K562 (cell line): ENCODE results near the gene CARM1. TPM values are rescaled to one million over a fixed set of nuclear protein-coding genes. Genes with fewer than 3 reads are reported as not detected.

Source experiments
- CC2D1A ChIP-seq: fragments of 450-650 bp; IDR thresholded peaks from 2 replicates; pipeline ENCODE4 v1.6.1; 2017; ENCODE audit warnings: mild to moderate bottlenecking
- PHB ChIP-seq: fragments of 250-450 bp; sonication (Bioruptor Pico); IDR thresholded peaks from 2 replicates; pipeline ENCODE4 v1.5.0; 2021
- ZNF57 ChIP-seq: fragments of 450-650 bp; formaldehyde crosslinking; IDR thresholded peaks from 2 replicates; pipeline ENCODE4 v1.4.0; 2020; ENCODE audit warnings: mild to moderate bottlenecking, moderate library complexity
- polyA plus RNA-seq, 8 experiments: library from polyadenylated mRNA; depleted of rRNA in 4 of 8; stranded (reverse) in 5 of 8; unstranded in 3 of 8; fragments of >200 nt; fragmentation: Nextera tagmentation in 2 of 8; fragmentation: Illumina TruSeq in 1 of 8; extraction: Ambion mirVana in 2 of 8; extraction: Trizol in 1 of 8; gene quantifications; 2 replicates each; pipeline versions ENCODE4 v1.2.1 to v1.2.3, GENCODE V29; 2011 to 2014; ENCODE audit warnings: inconsistent platforms in 1 of 8, missing spikeins in 1 of 8
- total RNA-seq, 7 experiments: library from RNA; depleted of rRNA in 6 of 7; stranded (reverse); fragments of >200 nt in 6 of 7; fragmentation: Illumina TruSeq in 2 of 7; extraction: Trizol in 2 of 7; gene quantifications; 2 replicates each; pipeline versions ENCODE4 v1.2.1 to v1.2.3, GENCODE V29; 2011 to 2021; ENCODE audit warnings: low replicate concordance in 1 of 7
- TF ChIP-seq, protein P1 (sequence below): fragments of 450-650 bp; formaldehyde crosslinking; IDR thresholded peaks from 2 replicates; pipeline ENCODE4 v1.4.0; 2020; ENCODE audit warnings: mild to moderate bottlenecking, moderate library complexity
- TF ChIP-seq, protein P2 (sequence below), 2 experiments: fragments of 450-650 bp in 1 of 2; sonication (generic) in 1 of 2; formaldehyde crosslinking; conservative IDR thresholded peaks; 2 replicates each; pipeline versions ENCODE4 v1.4.0 to v1.8.1; 2020 to 2022; ENCODE audit warnings: mild to moderate bottlenecking in 1 of 2, missing genetic modification reagents in 1 of 2
- TF ChIP-seq, protein P3 (sequence below): fragments of 200-800 bp; sonication (Bioruptor generic); IDR thresholded peaks from 2 replicates; pipeline ENCODE4 v1.6.1; 2017; ENCODE audit warnings: missing genetic modification characterization, missing compliant biosample characterization
- TF ChIP-seq, protein P4 (sequence below): fragments of 250-450 bp; sonication (Bioruptor Pico); IDR thresholded peaks from 2 replicates; pipeline ENCODE4 v1.8.0; 2021; ENCODE audit warnings: moderate library complexity, mild to moderate bottlenecking, inconsistent platforms
- TF ChIP-seq, protein P5 (sequence below): fragments of 200-600 bp; sonication (generic); IDR thresholded peaks from one replicate; pipeline ENCODE4 v1.6.1; 2012; ENCODE audit warnings: mild to moderate bottlenecking, low read depth, low read length, inconsistent platforms

CARM1 gene
- total and polyA plus RNA-seq, 9 of the 15 experiments (the other 6 are each of a cell fraction or from before 2014, with no cell fraction given), result 0.36 to 86.0 (median 29.7) TPM

DNA sequence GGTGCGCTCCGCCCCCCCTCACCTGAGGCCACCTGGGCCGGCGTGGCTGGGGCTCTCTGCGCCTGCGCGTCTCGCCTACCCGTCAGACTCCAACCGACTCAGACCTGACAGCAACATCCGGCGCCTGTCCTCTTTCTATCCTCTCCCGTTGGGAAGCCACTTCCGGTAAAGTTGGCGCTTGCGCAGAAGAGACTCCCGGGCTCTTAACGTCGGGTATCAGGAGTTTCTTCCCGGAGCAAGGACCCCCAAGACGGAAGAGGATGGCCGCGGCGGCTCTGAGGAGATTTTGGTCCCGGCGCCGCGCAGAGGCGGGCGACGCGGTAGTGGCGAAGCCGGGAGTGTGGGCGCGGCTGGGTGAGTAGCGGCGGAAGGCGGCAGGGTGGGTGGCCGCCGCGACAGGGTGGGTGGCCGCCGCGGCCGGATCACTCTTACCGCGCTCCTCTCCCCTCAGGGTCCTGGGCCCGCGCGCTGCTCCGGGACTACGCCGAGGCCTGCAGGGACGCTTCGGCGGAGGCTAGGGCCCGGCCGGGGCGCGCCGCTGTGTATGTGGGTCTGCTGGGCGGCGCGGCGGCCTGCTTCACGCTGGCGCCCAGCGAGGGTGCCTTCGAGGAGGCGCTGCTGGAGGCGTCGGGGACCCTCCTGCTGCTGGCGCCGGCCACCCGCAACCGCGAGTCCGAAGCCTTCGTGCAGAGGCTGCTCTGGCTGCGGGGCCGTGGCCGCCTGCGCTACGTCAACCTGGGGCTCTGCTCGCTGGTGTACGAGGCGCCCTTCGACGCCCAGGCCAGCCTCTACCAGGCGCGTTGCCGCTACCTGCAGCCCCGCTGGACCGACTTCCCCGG lies 57.4 kb downstream of the CARM1 start, which contains the start of the genes TIMM29 and YIPF2 (continued):
- TF ChIP-seq, protein P1, sequence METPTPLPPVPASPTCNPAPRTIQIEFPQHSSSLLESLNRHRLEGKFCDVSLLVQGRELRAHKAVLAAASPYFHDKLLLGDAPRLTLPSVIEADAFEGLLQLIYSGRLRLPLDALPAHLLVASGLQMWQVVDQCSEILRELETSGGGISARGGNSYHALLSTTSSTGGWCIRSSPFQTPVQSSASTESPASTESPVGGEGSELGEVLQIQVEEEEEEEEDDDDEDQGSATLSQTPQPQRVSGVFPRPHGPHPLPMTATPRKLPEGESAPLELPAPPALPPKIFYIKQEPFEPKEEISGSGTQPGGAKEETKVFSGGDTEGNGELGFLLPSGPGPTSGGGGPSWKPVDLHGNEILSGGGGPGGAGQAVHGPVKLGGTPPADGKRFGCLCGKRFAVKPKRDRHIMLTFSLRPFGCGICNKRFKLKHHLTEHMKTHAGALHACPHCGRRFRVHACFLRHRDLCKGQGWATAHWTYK, result 0 out of 2 replicates have a peak, but pooled peaks have one; percentile 27
- TF ChIP-seq, protein P2, sequence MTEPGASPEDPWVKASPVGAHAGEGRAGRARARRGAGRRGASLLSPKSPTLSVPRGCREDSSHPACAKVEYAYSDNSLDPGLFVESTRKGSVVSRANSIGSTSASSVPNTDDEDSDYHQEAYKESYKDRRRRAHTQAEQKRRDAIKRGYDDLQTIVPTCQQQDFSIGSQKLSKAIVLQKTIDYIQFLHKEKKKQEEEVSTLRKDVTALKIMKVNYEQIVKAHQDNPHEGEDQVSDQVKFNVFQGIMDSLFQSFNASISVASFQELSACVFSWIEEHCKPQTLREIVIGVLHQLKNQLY (CRISPR knock-in tag; conservative IDR thresholded peaks at IDR 0.05), result no peak
- TF ChIP-seq, protein P3, sequence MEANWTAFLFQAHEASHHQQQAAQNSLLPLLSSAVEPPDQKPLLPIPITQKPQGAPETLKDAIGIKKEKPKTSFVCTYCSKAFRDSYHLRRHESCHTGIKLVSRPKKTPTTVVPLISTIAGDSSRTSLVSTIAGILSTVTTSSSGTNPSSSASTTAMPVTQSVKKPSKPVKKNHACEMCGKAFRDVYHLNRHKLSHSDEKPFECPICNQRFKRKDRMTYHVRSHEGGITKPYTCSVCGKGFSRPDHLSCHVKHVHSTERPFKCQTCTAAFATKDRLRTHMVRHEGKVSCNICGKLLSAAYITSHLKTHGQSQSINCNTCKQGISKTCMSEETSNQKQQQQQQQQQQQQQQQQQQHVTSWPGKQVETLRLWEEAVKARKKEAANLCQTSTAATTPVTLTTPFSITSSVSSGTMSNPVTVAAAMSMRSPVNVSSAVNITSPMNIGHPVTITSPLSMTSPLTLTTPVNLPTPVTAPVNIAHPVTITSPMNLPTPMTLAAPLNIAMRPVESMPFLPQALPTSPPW (CRISPR knock-in tag), result no peak; the same call in none of the 2 replicates
- TF ChIP-seq, protein P4, sequence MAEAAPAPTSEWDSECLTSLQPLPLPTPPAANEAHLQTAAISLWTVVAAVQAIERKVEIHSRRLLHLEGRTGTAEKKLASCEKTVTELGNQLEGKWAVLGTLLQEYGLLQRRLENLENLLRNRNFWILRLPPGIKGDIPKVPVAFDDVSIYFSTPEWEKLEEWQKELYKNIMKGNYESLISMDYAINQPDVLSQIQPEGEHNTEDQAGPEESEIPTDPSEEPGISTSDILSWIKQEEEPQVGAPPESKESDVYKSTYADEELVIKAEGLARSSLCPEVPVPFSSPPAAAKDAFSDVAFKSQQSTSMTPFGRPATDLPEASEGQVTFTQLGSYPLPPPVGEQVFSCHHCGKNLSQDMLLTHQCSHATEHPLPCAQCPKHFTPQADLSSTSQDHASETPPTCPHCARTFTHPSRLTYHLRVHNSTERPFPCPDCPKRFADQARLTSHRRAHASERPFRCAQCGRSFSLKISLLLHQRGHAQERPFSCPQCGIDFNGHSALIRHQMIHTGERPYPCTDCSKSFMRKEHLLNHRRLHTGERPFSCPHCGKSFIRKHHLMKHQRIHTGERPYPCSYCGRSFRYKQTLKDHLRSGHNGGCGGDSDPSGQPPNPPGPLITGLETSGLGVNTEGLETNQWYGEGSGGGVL (CRISPR knock-in tag), result no peak
- TF ChIP-seq ZNF57 (CRISPR knock-in tag) (0 out of 2 replicates have a peak, but pooled peaks have one; percentile 29), CC2D1A (no peak), PHB (CRISPR knock-in tag) (no peak)
- TF ChIP-seq, protein P5, sequence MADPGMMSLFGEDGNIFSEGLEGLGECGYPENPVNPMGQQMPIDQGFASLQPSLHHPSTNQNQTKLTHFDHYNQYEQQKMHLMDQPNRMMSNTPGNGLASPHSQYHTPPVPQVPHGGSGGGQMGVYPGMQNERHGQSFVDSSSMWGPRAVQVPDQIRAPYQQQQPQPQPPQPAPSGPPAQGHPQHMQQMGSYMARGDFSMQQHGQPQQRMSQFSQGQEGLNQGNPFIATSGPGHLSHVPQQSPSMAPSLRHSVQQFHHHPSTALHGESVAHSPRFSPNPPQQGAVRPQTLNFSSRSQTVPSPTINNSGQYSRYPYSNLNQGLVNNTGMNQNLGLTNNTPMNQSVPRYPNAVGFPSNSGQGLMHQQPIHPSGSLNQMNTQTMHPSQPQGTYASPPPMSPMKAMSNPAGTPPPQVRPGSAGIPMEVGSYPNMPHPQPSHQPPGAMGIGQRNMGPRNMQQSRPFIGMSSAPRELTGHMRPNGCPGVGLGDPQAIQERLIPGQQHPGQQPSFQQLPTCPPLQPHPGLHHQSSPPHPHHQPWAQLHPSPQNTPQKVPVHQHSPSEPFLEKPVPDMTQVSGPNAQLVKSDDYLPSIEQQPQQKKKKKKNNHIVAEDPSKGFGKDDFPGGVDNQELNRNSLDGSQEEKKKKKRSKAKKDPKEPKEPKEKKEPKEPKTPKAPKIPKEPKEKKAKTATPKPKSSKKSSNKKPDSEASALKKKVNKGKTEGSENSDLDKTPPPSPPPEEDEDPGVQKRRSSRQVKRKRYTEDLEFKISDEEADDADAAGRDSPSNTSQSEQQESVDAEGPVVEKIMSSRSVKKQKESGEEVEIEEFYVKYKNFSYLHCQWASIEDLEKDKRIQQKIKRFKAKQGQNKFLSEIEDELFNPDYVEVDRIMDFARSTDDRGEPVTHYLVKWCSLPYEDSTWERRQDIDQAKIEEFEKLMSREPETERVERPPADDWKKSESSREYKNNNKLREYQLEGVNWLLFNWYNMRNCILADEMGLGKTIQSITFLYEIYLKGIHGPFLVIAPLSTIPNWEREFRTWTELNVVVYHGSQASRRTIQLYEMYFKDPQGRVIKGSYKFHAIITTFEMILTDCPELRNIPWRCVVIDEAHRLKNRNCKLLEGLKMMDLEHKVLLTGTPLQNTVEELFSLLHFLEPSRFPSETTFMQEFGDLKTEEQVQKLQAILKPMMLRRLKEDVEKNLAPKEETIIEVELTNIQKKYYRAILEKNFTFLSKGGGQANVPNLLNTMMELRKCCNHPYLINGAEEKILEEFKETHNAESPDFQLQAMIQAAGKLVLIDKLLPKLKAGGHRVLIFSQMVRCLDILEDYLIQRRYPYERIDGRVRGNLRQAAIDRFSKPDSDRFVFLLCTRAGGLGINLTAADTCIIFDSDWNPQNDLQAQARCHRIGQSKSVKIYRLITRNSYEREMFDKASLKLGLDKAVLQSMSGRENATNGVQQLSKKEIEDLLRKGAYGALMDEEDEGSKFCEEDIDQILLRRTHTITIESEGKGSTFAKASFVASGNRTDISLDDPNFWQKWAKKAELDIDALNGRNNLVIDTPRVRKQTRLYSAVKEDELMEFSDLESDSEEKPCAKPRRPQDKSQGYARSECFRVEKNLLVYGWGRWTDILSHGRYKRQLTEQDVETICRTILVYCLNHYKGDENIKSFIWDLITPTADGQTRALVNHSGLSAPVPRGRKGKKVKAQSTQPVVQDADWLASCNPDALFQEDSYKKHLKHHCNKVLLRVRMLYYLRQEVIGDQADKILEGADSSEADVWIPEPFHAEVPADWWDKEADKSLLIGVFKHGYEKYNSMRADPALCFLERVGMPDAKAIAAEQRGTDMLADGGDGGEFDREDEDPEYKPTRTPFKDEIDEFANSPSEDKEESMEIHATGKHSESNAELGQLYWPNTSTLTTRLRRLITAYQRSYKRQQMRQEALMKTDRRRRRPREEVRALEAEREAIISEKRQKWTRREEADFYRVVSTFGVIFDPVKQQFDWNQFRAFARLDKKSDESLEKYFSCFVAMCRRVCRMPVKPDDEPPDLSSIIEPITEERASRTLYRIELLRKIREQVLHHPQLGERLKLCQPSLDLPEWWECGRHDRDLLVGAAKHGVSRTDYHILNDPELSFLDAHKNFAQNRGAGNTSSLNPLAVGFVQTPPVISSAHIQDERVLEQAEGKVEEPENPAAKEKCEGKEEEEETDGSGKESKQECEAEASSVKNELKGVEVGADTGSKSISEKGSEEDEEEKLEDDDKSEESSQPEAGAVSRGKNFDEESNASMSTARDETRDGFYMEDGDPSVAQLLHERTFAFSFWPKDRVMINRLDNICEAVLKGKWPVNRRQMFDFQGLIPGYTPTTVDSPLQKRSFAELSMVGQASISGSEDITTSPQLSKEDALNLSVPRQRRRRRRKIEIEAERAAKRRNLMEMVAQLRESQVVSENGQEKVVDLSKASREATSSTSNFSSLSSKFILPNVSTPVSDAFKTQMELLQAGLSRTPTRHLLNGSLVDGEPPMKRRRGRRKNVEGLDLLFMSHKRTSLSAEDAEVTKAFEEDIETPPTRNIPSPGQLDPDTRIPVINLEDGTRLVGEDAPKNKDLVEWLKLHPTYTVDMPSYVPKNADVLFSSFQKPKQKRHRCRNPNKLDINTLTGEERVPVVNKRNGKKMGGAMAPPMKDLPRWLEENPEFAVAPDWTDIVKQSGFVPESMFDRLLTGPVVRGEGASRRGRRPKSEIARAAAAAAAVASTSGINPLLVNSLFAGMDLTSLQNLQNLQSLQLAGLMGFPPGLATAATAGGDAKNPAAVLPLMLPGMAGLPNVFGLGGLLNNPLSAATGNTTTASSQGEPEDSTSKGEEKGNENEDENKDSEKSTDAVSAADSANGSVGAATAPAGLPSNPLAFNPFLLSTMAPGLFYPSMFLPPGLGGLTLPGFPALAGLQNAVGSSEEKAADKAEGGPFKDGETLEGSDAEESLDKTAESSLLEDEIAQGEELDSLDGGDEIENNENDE, result no peak
